Esophagus muscularis mucosa (tissue), 4 donors: Measurements from ENCODE around the gene DLX4. TPM values are rescaled to one million over a fixed set of nuclear protein-coding genes. Genes with fewer than 3 reads are reported as not detected.
A peak's percentile ranks its signal among the peaks of the same experiment; 100 is the strongest.

ENCODE experiments used
- DNase-seq: peaks from one replicate; pipeline ENCODE4 v3.0.0-alpha.2; 2017; ENCODE audit errors: extremely low spot score
- H3K27ac ChIP-seq, 4 donors: fragments of 200-600 bp; sonication (generic); replicated peaks in 1 of 4; 1 replicate in 3 of 4; 2 replicates in 1 of 4; pipeline ENCODE4 v1.5.1; 2016 to 2019; ENCODE audit warnings: mild to moderate bottlenecking in 1 of 4
- H3K27me3 ChIP-seq, 4 donors: fragments of 200-600 bp; sonication (generic); one replicate each; pipeline versions ENCODE4 v1.5.1 to v1.6.0; 2016 to 2019
- H3K36me3 ChIP-seq, 4 donors: fragments of 200-600 bp; sonication (generic); one replicate each; pipeline ENCODE4 v1.5.1; 2016 to 2019
- H3K4me1 ChIP-seq, 4 donors: fragments of 200-600 bp; sonication (generic); one replicate each; pipeline ENCODE4 v1.5.1; 2016 to 2019
- H3K4me3 ChIP-seq, 4 donors: fragments of 200-600 bp; sonication (generic); 1 replicate in 2 of 4; 2 replicates in 2 of 4; pipeline ENCODE4 v1.5.1; 2016 to 2019; ENCODE audit warnings: mild to moderate bottlenecking in 4 of 4, moderate library complexity in 1 of 4
- H3K9me3 ChIP-seq, 4 donors: fragments of 200-600 bp; sonication (generic); 1 replicate in 3 of 4; 2 replicates in 1 of 4; pipeline ENCODE4 v1.5.1; 2016 to 2019
- EP300 ChIP-seq: sonication (generic); formaldehyde crosslinking; IDR thresholded peaks from one replicate; pipeline ENCODE4 v1.6.1; 2017; ENCODE audit warnings: antibody characterized with exemption
- POLR2A ChIP-seq: fragments of 450-650 bp; IDR thresholded peaks from one replicate; pipeline ENCODE4 v1.6.1; 2017; ENCODE audit warnings: antibody characterized with exemption, moderate library complexity, mild to moderate bottlenecking, low read depth
- POLR2AphosphoS5 ChIP-seq, 2 donors: sonication (generic); formaldehyde crosslinking; IDR thresholded peaks; one replicate each; pipeline ENCODE4 v1.6.1; 2017; ENCODE audit warnings: antibody characterized with exemption in 2 of 2
- WGBS: methylation state at CpG from one replicate; pipeline ENCODE4 v1.1.5; 2018; 5-methylcytosine and 5-hydroxymethylcytosine counted together
- intact Hi-C: fragments of 100-400 bp; cut with DNase I; formaldehyde crosslinking; loops from one replicate; pipeline ENCODE4 v1.15.1; 2023
- total RNA-seq, 4 donors: library from RNA; depleted of rRNA; stranded (reverse); fragments of >200 nt; gene quantifications; one replicate each; pipeline versions ENCODE4 v1.1.0 to v1.2.1, GENCODE V29; 2016
- TF ChIP-seq, protein P1 (sequence below), 3 experiments: fragments of 200-600 bp in 2 of 3; fragments of 450-650 bp in 1 of 3; sonication (generic) in 2 of 3; IDR thresholded peaks; one replicate each; pipeline ENCODE4 v1.5.1; 2017 to 2019; ENCODE audit warnings: antibody characterized with exemption in 3 of 3, mild to moderate bottlenecking in 2 of 3, moderate library complexity in 1 of 3

DLX4 gene
- total RNA-seq, 4 donors from 2014 or later, result not detected

- Histone ChIP-seq H3K4me3 (no peak overlapping the region), H3K27me3 (peaks cover 2 to 99% (median 51%) of the 10 kb centered on the region in 4 donors), H3K36me3 (no peaks in the 10 kb centered on the region), H3K9me3 (no peaks in the 10 kb centered on the region), H3K4me1 (peaks cover 34 to 54% (median 41%) of the 10 kb centered on the region in 4 donors), H3K27ac (no peak overlapping the region)
- WGBS, result 41% methylated on average over 7 of the region's 7 CpGs
- TF ChIP-seq EP300, result no peak
- no peak for TF ChIP-seq POLR2A
- TF ChIP-seq, protein P1, sequence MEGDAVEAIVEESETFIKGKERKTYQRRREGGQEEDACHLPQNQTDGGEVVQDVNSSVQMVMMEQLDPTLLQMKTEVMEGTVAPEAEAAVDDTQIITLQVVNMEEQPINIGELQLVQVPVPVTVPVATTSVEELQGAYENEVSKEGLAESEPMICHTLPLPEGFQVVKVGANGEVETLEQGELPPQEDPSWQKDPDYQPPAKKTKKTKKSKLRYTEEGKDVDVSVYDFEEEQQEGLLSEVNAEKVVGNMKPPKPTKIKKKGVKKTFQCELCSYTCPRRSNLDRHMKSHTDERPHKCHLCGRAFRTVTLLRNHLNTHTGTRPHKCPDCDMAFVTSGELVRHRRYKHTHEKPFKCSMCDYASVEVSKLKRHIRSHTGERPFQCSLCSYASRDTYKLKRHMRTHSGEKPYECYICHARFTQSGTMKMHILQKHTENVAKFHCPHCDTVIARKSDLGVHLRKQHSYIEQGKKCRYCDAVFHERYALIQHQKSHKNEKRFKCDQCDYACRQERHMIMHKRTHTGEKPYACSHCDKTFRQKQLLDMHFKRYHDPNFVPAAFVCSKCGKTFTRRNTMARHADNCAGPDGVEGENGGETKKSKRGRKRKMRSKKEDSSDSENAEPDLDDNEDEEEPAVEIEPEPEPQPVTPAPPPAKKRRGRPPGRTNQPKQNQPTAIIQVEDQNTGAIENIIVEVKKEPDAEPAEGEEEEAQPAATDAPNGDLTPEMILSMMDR (IDR thresholded peaks at IDR 0.05), result no peak
- no peak for TF ChIP-seq POLR2AphosphoS5 (IDR thresholded peaks at IDR 0.05)
- intact Hi-C loops, result loop anchor here (2.0 to 10.0 kb wide), 3 partner anchors 43 to 421 kb away; partner anchors contain the start of gene NXPH3
- DNase-seq, result no peak
Measured at GRCh38 chr17:49996121-49996494, 27.1 kb downstream of the DLX4 start.

DNA sequence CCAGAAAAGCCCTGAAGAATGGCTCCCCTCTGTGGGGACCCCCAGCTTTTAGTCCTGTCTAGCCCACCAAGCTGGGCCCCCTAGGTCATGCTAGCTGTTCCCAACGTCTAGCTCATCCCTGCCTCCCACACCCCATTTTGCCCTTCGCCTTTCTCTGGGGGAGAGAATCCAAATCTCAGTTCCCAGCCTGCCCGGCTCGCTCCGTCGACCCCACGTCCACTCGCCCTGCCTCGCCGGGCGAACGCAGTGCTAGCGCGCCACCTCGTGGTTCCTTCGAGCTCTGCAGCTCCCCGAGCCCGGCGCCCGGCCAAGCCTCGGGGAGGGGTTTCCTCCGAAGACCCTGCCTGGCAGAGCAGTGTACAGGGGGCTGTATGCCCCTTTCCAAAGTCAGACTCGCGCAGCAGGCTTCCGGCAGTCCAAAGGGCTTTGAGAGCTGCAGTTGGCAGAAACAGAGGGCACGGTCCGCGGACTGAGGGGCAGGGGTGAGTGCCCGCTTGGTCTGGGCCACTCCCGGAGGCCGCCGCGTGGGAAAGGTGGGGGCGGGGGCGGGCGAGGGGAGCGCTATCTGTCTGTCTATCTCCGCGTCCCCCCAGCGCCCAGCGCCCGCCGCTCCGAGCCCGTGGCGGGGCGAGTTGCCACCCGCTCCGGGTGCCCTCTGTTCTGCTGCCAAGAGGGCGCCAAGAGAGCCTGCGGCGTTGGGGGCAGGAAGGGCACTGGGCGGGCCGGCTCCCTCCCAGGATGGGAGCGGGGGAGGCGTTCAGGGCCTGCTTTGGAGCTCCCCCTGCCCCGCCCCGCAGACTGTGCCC is 27.7 kb downstream of the DLX4 start:
- peaks cover 2 to 99% (median 52%) of the 10 kb centered on the region in 4 donors for H3K27me3 ChIP-seq

DNA sequence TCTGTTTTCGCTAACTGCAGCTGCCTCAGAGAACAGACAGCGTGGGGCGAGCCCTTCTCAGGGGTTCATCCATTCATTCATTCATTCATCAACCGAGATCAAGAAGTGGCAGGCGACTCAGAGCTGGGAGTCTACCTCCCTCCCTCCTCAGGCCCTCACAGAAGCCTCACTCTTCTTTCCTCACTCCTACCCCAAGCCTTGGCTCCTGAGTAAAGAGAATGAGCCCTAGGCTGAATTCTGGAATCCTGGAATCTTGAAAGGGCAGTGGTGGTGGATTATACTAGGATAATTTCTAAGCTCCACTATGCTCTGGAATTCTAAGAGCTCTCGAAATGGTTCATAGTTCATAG is 28.3 kb downstream of the DLX4 start:
- peak overlapping the region in 3 of 4 donors; percentile 44 to 49 (median 45) for H3K4me3 ChIP-seq
- no peaks in the 10 kb centered on the region for H3K9me3 ChIP-seq
- 38% methylated on average over 6 of the region's 6 CpGs for WGBS
- TF ChIP-seq, protein P1 (IDR thresholded peaks at IDR 0.05), result no peak
- TF ChIP-seq EP300 (no peak), POLR2A (no peak), POLR2AphosphoS5 (IDR thresholded peaks at IDR 0.05) (no peak)
- peaks cover 34 to 54% (median 41%) of the 10 kb centered on the region in 4 donors for H3K4me1 ChIP-seq
- intact Hi-C loops, result loop anchor here (2.0 to 10.0 kb wide), 3 partner anchors 44 to 422 kb away; partner anchors contain the start of gene NXPH3
- H3K27ac ChIP-seq, result no peak overlapping the region
- DNase-seq, result no peak
- H3K36me3 ChIP-seq, result no peaks in the 10 kb centered on the region
- H3K27me3 ChIP-seq, result peaks cover 2 to 99% (median 51%) of the 10 kb centered on the region in 4 donors

More for the DNA sequence above, 27.7 kb downstream of the DLX4 start:
- Histone ChIP-seq H3K36me3 (no peaks in the 10 kb centered on the region), H3K4me1 (peaks cover 34 to 54% (median 41%) of the 10 kb centered on the region in 4 donors), H3K27ac (no peak overlapping the region), H3K4me3 (peak overlapping the region; percentile 44 to 61 (median 47)), H3K9me3 (no peaks in the 10 kb centered on the region)
- TF ChIP-seq POLR2A (no peak), POLR2AphosphoS5 (IDR thresholded peaks at IDR 0.05) (peak in 1 of 2 donors; percentile 15)
- TF ChIP-seq, protein P1 (IDR thresholded peaks at IDR 0.05), result peak; percentile 96 to 100 (median 99)
- DNase-seq, result no peak
- intact Hi-C loops, result loop anchor here (2.0 to 10.0 kb wide), 3 partner anchors 44 to 422 kb away; partner anchors contain the start of gene NXPH3
- 0% methylated on average over 17 of the region's 58 CpGs for WGBS

GRCh38 chr17:49997773-49998703 is 29.0 kb downstream of the DLX4 start:
- Histone ChIP-seq H3K27ac (no peak overlapping the region), H3K27me3 (peaks cover 2 to 98% (median 44%) of the 10 kb centered on the region in 4 donors), H3K4me1 (peaks cover 33 to 50% (median 39%) of the 10 kb centered on the region in 4 donors), H3K36me3 (no peaks in the 10 kb centered on the region), H3K4me3 (no peak overlapping the region), H3K9me3 (no peaks in the 10 kb centered on the region)
- 48% methylated on average over 19 of the region's 20 CpGs for WGBS
- TF ChIP-seq POLR2AphosphoS5 (IDR thresholded peaks at IDR 0.05) (no peak), EP300 (no peak), POLR2A (no peak)
- TF ChIP-seq, protein P1 (IDR thresholded peaks at IDR 0.05), result peak; percentile 84 to 98 (median 94)
- DNase-seq, result no peak
- intact Hi-C loops, result loop anchor here (1.0 to 10.0 kb wide), 4 partner anchors 45 to 423 kb away; partner anchors contain the start of gene NXPH3
